ENCODE measurements around the gene CFAP65.

CFAP65 gene

DNA sequence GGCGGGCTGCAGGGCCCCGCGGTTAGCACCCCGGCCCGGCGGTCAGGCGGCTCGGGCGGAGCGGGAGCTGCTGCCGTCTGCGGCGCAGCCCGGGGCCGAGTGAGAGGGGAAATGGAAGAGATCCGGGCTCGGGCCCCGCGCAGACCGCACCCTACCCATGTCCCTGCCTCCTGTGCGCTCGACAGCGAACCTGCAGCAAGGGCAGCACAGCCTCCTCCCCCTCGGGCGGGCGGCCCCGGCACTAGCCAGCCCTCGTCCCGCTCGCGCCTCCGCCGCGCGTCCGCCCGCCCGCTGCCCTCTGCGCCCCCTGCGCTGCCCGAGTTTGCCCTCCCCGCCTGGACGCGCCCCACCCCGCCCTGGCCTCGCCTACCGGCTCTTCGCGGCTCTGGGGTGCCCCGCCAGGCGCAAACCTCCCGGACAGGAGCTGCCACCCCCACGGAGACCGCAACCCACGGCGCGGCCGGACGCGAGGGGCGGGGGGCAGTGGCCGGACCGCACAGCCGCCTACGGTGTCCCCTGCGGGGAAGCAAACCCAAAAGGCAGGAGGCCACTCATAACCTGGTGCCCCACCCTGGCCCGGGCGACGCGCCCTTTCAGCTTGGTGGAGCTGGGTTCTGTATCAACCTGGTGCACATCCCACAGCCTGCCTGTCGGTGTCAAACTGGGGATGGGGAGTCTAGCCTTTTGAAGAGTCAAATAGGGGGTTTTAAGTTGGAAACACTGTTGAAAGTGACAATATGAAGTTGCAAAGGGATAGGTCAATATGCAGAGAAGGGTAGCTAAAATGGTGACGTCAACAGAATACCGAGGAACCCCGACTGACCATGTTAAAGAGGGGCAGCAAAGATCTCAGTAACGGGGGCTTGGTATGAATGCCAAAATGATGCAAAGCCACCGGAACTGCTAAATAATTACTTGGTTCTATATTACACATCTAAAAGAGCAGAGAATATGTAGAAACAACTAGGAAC lies 19.8 kb upstream of the CFAP65 start, which contains the start of gene IHH:
IHH (minus strand) TSS at position 101 of the 971 bp plus-strand sequence. CDS start 454 bp downstream, outside the sequence.
- Histone ChIP-seq H3K9ac (ENCODE audit: low read length in 2 of 2) (no peak within 1 kb of the TSS), H3K27ac (ENCODE audit: low read length) (no peak within 1 kb of the TSS), H3K27me3 (ENCODE audit: control insufficient read depth in 1 of 2, insufficient read depth in 2 of 2, low read length in 2 of 2) (peaks cover 55 to 66% of the 10 kb centered on the region in 2 donors), H3K4me1 (ENCODE audit: control insufficient read depth, insufficient read depth, low read length) (peaks cover 37% of the 10 kb centered on the region), H3K9me3 (ENCODE audit: control insufficient read depth in 2 of 2, low read length in 2 of 2) (no peaks in the 10 kb centered on the region), H3K4me3 (ENCODE audit: low read length in 2 of 2) (peak within 1 kb of the TSS in 1 of 2 donors; percentile 47), H3K36me3 (ENCODE audit: control insufficient read depth in 2 of 2, insufficient read depth in 2 of 2, low read length in 2 of 2) (no peaks in the 10 kb centered on the region)

DNA sequence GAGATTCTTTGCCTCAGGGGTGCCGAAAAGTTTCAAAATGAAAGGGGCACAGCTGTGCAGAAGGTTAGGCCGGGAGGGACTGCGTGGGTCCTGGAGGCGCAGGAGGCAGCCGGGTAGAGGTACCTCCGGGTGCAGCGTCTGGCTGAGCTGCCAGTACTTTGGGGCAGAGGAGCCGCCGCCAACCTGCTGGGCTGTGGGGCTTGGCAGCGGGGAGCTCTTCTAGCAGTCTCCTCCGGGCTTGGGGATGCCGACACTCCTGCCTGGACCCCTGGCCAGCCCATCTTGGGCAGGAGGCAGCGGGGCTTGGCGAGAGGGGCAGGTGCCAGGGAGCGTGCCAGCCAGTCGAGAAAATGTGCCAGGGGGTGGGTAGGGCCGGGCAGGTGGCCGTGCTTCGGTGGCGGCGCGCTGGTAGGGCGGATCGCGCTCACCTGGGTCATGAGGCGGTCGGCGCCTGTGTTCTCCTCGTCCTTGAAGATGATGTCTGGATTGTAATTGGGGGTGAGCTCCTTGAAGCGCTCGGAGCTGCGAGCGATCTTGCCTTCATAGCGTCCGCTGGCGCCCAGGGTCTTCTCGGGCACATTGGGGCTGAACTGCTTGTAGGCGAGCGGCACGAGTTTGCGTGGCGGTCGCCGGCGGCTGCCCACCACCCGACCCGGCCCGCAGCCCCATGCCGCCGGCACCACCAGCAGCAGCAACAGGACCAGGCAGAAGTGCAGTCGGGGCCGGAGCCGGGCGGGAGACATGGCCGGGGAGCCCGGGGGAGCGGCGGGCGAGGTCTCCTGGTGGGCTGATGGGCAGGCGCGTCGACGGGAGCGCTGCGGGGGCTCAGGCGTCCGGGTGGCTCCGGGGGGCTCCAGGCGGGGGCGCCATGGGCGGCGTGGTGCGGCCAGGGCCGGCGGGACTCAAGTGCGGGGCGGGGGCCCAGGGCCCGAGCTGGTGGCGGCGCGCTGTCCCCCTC lies 18.7 kb upstream of the CFAP65 start:
- Histone ChIP-seq H3K27ac (ENCODE audit: low read length) (no peak overlapping the region), H3K9me3 (ENCODE audit: control insufficient read depth in 2 of 2, low read length in 2 of 2) (no peaks in the 10 kb centered on the region), H3K9ac (ENCODE audit: low read length in 2 of 2) (no peak overlapping the region), H3K36me3 (ENCODE audit: control insufficient read depth in 2 of 2, insufficient read depth in 2 of 2, low read length in 2 of 2) (no peaks in the 10 kb centered on the region), H3K4me1 (ENCODE audit: control insufficient read depth, insufficient read depth, low read length) (peaks cover 37% of the 10 kb centered on the region), H3K4me3 (ENCODE audit: low read length in 2 of 2) (peak overlapping the region; percentile 11 to 40), H3K27me3 (ENCODE audit: control insufficient read depth in 1 of 2, insufficient read depth in 2 of 2, low read length in 2 of 2) (peaks cover 61 to 71% of the 10 kb centered on the region in 2 donors)

DNA sequence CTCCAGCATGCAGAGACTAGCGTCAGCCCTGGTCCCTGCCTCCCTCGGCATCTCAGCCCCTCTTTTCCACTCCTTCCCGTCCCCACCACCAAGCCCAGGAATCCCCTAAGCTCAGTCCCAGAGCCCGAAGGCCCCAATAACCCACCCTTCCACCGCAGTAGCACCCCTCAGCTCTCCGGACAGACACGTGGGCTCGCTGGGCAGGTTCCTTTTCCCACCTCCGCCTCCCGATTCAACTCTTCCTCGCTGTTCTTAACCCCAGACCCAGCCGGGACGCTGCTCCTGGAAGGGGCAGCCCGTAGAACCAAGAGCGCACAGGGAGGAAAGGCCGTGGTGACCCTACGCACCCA lies 18.0 kb upstream of the CFAP65 start:
- H3K36me3 ChIP-seq (ENCODE audit: control insufficient read depth in 2 of 2, insufficient read depth in 2 of 2, low read length in 2 of 2), result no peaks in the 10 kb centered on the region
- H3K27me3 ChIP-seq (ENCODE audit: control insufficient read depth in 1 of 2, insufficient read depth in 2 of 2, low read length in 2 of 2), result peaks cover 64 to 71% of the 10 kb centered on the region in 2 donors
- H3K4me1 ChIP-seq (ENCODE audit: control insufficient read depth, insufficient read depth, low read length), result peaks cover 37% of the 10 kb centered on the region
- H3K9me3 ChIP-seq (ENCODE audit: control insufficient read depth in 2 of 2, low read length in 2 of 2), result no peaks in the 10 kb centered on the region
- no peak overlapping the region for H3K9ac ChIP-seq (ENCODE audit: low read length in 2 of 2)
- H3K27ac ChIP-seq (ENCODE audit: low read length), result no peak overlapping the region
- peak overlapping the region; percentile 11 to 40 for H3K4me3 ChIP-seq (ENCODE audit: low read length in 2 of 2)

DNA sequence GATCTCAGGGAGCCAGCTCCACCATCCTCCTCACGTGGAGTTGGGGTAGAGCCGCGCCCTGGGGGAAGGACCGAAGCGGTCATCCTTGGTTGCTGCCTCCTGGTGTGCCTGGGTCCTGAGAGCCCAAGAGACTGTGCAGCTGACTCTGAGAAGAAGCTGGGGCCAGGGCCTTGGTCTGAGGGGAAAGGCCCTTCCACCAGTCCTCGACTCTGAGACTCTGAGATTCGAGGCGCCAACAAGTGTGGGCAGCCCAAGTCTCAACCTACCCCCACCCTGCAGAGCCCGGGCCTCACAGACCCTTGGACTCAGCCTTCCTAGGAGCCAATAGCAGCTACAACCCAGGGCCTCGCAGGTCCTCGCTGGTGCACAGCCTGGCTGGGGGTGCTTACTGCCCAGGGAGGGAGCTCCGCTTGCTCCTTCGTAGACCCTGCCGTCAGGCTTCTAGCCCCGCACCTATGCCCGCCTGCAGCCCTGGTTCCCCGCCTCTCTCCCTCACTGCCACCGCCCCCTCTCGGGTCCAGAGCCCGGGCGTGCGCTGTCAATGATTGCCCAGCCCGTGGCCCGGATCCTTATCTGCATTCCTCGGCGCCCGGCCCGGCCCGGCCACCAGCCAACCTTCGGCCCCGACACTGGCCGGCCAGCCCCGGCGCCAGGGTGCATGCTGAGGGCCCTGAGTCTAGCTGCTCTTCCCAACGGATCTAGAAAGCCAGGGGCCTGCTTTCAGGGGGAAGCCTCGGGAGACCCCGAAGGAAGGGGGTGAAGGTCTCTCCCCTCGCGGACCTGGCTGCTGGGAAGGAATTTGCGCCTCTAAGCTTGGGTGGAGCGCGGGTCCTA lies 17.4 kb upstream of the CFAP65 start:
- no peak overlapping the region for H3K9ac ChIP-seq (ENCODE audit: low read length in 2 of 2)
- peaks cover 64 to 71% of the 10 kb centered on the region in 2 donors for H3K27me3 ChIP-seq (ENCODE audit: control insufficient read depth in 1 of 2, insufficient read depth in 2 of 2, low read length in 2 of 2)
- no peak overlapping the region for H3K27ac ChIP-seq (ENCODE audit: low read length)
- H3K4me1 ChIP-seq (ENCODE audit: control insufficient read depth, insufficient read depth, low read length), result peaks cover 37% of the 10 kb centered on the region
- no peaks in the 10 kb centered on the region for H3K9me3 ChIP-seq (ENCODE audit: control insufficient read depth in 2 of 2, low read length in 2 of 2)
- H3K4me3 ChIP-seq (ENCODE audit: low read length in 2 of 2), result peak overlapping the region in 1 of 2 donors; percentile 55
- H3K36me3 ChIP-seq (ENCODE audit: control insufficient read depth in 2 of 2, insufficient read depth in 2 of 2, low read length in 2 of 2), result no peaks in the 10 kb centered on the region

DNA sequence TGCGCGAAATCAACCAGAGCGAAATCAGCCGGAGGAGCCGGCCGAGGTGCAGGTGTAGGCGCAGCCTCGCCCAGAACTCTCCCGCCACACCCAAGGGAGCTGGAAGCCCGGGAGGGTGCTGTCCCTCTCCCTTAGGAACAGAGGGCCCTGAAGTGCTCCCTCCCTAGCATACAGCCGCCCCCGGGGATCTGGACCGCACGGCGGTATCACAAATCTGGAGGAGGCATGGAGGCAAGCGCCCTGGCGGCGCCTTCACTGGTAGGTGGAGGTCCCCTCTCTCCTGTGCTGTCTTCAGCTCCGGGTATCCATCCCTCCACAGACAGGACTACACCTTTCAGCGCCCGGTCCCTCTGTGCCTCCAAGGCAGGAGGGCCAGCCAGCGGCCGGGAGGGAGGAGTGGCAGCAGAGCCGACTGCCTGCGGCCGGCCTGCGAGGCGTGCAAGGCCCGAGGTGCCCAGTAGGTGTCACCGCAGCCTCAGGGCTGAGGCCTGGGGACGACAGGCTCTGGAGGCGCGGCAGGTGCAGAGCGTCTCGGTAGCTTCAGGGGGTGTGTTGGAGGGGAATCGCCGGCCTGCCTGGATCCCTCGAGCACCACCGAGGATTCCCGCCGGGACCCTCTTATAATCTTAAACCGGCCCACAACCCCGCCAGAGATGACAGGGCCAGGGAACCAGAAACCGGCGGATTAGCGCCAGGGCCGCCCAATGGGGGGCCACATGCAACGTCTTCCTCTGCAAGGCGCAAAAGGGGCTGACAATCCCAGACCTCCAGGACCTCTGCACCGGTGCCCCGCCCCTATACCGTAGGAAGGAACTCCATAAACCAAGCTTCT lies 16.6 kb upstream of the CFAP65 start:
- Histone ChIP-seq H3K9ac (ENCODE audit: low read length in 2 of 2) (no peak overlapping the region), H3K27me3 (ENCODE audit: control insufficient read depth in 1 of 2, insufficient read depth in 2 of 2, low read length in 2 of 2) (peaks cover 60 to 71% of the 10 kb centered on the region in 2 donors)

DNA sequence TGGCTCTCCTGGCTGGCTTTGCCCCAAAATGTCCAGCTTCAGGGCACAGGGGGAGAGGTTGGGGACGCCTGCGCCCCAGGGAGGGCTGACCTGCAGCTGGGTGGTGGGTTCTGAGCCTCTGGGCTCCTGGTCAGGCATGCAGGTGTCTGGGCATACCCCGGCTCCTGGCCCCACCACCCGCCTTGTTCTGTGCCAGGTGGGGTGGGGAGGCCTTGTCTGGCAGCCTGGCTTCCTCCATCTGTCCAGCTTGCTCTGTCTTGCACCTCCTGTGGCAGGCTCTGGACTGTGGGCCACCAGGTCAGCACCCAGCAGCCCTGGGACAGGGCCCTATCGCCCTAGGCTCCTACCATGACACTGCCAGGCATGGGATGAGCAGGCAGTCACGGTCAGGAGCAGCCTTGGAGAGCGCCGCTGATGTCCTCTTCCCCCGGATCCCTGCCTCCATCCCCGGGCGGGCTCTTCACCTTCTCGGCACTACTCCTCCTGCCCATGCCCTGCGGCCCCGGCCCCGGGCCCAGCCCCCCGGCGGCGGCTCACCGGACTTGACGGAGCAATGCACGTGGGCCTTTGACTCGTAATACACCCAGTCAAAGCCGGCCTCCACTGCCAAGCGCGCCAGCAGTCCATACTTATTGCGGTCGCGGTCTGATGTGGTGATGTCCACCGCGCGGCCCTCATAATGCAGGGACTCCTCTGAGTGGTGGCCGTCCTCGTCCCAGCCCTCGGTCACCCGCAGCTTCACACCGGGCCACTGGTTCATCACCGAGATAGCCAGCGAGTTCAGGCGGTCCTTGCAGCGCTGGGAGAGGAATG lies 15.8 kb upstream of the CFAP65 start:
- peaks cover 37% of the 10 kb centered on the region for H3K4me1 ChIP-seq (ENCODE audit: control insufficient read depth, insufficient read depth, low read length)
- H3K9me3 ChIP-seq (ENCODE audit: control insufficient read depth in 2 of 2, low read length in 2 of 2), result no peaks in the 10 kb centered on the region
- H3K4me3 ChIP-seq (ENCODE audit: low read length in 2 of 2), result peak overlapping the region; percentile 22 to 55
- peaks cover 55 to 63% of the 10 kb centered on the region in 2 donors for H3K27me3 ChIP-seq (ENCODE audit: control insufficient read depth in 1 of 2, insufficient read depth in 2 of 2, low read length in 2 of 2)
- H3K9ac ChIP-seq (ENCODE audit: low read length in 2 of 2), result no peak overlapping the region
- no peak overlapping the region for H3K27ac ChIP-seq (ENCODE audit: low read length)
- H3K36me3 ChIP-seq (ENCODE audit: control insufficient read depth in 2 of 2, insufficient read depth in 2 of 2, low read length in 2 of 2), result no peaks in the 10 kb centered on the region

More for the DNA sequence above, 16.6 kb upstream of the CFAP65 start:
- Histone ChIP-seq H3K4me3 (ENCODE audit: low read length in 2 of 2) (peak overlapping the region; percentile 22 to 55), H3K27ac (ENCODE audit: low read length) (no peak overlapping the region), H3K4me1 (ENCODE audit: control insufficient read depth, insufficient read depth, low read length) (peaks cover 37% of the 10 kb centered on the region), H3K36me3 (ENCODE audit: control insufficient read depth in 2 of 2, insufficient read depth in 2 of 2, low read length in 2 of 2) (no peaks in the 10 kb centered on the region), H3K9me3 (ENCODE audit: control insufficient read depth in 2 of 2, low read length in 2 of 2) (no peaks in the 10 kb centered on the region)

DNA sequence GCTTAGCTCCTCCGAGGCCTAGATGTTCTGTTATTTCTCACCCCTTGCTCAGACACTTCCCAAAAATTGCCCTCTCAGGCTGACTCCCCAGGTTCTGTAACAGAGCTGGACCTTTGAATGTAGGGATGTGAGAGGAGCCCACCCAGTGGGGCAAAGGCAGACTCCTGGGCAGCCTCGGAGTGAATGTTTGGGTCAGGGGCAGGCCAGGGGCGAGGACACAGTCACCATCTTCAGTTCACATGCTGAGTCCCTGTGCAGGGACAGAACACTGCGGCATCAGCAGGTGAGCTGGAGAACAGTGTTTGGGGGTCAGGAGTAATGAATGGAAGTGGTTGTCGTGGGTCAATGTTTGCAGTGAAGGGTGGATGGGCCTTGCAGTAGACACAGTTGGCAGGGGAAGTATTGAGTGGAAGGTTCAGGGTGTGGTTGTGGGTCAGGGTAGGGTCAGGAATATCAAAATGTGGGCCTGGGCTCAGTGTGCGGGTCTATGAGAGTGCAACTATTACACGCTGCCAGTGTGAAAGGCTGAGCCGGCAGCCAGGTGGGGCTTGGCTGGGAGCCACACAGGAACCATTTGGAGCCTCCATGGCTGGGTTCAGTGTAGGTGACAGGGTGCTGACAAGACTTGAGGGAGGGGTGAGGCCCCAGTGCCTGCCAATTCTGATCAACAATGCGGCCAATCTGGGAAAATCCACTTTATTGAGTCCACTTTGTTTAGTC lies 15.0 kb upstream of the CFAP65 start:
- no peaks in the 10 kb centered on the region for H3K36me3 ChIP-seq (ENCODE audit: control insufficient read depth in 2 of 2, insufficient read depth in 2 of 2, low read length in 2 of 2)
- peaks cover 50 to 55% of the 10 kb centered on the region in 2 donors for H3K27me3 ChIP-seq (ENCODE audit: control insufficient read depth in 1 of 2, insufficient read depth in 2 of 2, low read length in 2 of 2)
- peaks cover 37% of the 10 kb centered on the region for H3K4me1 ChIP-seq (ENCODE audit: control insufficient read depth, insufficient read depth, low read length)

DNA sequence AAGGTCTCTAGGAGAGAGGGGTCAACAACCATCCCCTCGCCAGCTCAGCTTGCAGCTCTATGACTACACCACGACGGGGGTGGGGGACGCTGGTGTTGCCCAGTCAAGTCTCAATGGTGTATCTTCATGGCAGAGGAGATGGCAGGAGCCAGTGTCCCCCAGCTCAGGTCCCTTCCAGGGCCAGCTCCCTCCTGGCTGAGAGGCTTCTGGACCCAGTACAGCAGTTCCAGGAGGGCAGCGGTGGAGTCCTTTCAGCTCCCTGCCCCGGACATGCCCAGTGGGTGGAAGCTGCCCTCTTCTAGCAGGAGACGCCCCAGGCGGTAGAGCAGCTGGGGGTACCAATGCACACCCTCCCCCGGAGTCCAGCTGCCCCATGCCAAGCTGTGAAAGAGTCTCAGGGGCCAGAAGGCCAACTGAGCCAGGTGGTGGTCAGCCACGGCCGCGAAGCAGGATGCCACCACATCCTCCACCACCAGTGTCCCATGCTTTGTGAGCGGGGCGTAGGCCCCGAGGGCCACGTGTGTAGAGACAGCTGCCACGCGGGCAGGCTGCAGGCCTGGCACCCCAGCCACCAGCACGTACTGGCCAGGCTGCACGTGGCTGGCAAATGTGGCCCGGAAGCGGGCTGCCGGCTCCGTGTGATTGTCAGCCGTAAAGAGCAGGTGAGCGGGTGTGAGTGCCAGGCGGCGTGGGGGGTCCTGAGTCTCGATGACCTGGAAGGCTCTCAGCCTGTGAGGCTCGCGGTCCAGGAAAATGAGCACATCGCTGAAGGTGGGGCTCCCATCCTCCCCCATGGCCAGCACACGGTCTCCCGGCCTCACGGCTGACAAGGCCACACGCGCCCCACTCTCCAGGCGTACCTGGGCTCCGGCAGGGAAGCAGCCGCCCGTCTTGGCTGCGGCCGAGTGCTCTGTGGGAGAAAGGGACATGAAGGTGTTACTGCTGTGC lies 13.9 kb upstream of the CFAP65 start:
- Histone ChIP-seq H3K36me3 (ENCODE audit: control insufficient read depth in 2 of 2, insufficient read depth in 2 of 2, low read length in 2 of 2) (no peaks in the 10 kb centered on the region), H3K4me1 (ENCODE audit: control insufficient read depth, insufficient read depth, low read length) (peaks cover 31% of the 10 kb centered on the region), H3K9ac (ENCODE audit: low read length in 2 of 2) (no peak overlapping the region), H3K4me3 (ENCODE audit: low read length in 2 of 2) (no peak overlapping the region), H3K27ac (ENCODE audit: low read length) (no peak overlapping the region), H3K27me3 (ENCODE audit: control insufficient read depth in 1 of 2, insufficient read depth in 2 of 2, low read length in 2 of 2) (peaks cover 50 to 53% of the 10 kb centered on the region in 2 donors), H3K9me3 (ENCODE audit: control insufficient read depth in 2 of 2, low read length in 2 of 2) (no peaks in the 10 kb centered on the region)

More for the DNA sequence above, 15.0 kb upstream of the CFAP65 start:
- Histone ChIP-seq H3K4me3 (ENCODE audit: low read length in 2 of 2) (no peak overlapping the region), H3K9ac (ENCODE audit: low read length in 2 of 2) (no peak overlapping the region), H3K9me3 (ENCODE audit: control insufficient read depth in 2 of 2, low read length in 2 of 2) (no peaks in the 10 kb centered on the region), H3K27ac (ENCODE audit: low read length) (no peak overlapping the region)
